Measurements from ENCODE around the gene FARP2.

FARP2 gene

DNA sequence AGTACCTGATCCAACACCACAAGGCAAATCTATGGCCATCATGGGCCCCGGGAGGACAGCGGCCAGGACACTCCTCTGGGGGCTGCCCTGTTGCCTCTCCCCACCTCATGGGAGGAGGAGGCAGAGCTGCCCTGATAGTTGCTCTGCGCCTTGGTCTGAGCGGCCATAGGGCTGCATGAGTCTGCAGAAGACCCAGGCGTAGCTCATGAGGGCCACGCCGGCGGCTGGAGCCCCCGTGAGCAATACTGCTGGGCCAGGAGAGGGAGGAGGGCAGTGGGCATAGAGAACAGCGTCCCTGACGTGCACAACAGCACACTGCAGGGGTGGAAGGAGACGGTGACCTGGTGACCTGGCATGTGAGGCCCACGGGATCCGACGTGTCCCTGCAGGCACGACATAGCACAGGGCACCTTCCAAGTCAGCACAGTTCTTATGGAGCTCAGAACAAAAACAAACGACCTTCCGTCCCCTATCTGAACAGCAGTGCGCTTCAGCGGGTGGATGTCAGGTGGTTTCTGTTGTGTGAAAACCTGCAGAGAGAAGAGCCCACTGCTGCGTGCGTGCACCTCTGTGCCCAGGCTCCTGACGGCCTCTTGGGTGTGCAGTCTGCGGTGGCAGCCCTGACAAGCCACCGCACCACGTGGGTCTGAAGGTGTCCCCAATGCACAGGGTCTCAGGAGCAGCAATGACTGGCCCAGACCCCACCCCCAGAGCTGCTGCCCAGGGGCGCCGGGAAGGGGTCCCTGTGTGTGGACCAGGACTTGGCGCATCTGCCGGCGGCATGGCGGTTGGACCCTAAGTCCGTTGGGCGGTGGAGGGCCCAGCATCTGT lies 139.3 kb downstream of the FARP2 start:
- H3K4me1 ChIP-seq (ENCODE audit: insufficient read depth, low read length, poor library complexity, severe bottlenecking): peaks cover 3% of the 10 kb centered on the region
- no peaks in the 10 kb centered on the region for H3K79me2 ChIP-seq (ENCODE audit: insufficient read depth, low read length)
- no peaks in the 10 kb centered on the region for H3F3A ChIP-seq (ENCODE audit: low read depth)
- no peaks in the 10 kb centered on the region for H3K9me3 ChIP-seq (ENCODE audit: insufficient read depth, low read depth, low read length)
- TF ChIP-seq EZH2phosphoT487 (IDR thresholded peaks at IDR 0.05; ENCODE audit: borderline replicate concordance): no peak
- TF ChIP-seq, protein P1, sequence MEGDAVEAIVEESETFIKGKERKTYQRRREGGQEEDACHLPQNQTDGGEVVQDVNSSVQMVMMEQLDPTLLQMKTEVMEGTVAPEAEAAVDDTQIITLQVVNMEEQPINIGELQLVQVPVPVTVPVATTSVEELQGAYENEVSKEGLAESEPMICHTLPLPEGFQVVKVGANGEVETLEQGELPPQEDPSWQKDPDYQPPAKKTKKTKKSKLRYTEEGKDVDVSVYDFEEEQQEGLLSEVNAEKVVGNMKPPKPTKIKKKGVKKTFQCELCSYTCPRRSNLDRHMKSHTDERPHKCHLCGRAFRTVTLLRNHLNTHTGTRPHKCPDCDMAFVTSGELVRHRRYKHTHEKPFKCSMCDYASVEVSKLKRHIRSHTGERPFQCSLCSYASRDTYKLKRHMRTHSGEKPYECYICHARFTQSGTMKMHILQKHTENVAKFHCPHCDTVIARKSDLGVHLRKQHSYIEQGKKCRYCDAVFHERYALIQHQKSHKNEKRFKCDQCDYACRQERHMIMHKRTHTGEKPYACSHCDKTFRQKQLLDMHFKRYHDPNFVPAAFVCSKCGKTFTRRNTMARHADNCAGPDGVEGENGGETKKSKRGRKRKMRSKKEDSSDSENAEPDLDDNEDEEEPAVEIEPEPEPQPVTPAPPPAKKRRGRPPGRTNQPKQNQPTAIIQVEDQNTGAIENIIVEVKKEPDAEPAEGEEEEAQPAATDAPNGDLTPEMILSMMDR (conservative IDR thresholded peaks at IDR 0.05; ENCODE audit: low read length): no peak
- H2AFZ ChIP-seq (ENCODE audit: low read length): no peak overlapping the region
- no peak overlapping the region for H3K4me2 ChIP-seq (ENCODE audit: low read depth, low read length, poor library complexity, severe bottlenecking)
- no peak overlapping the region for H3K4me3 ChIP-seq (ENCODE audit: low read length, poor library complexity, severe bottlenecking)
- H4K20me1 ChIP-seq (ENCODE audit: insufficient read depth, low read length, poor library complexity, severe bottlenecking): no peaks in the 10 kb centered on the region
- H3K36me3 ChIP-seq (ENCODE audit: insufficient read depth, low read length): peaks cover 24% of the 10 kb centered on the region; the same call in 1 of the 2 replicates
- H3K9me2 ChIP-seq (replicated peaks; ENCODE audit: low read depth, low read length): no peaks in the 10 kb centered on the region
- H3K9ac ChIP-seq (ENCODE audit: low read depth, low read length, poor library complexity, severe bottlenecking): no peak overlapping the region
- H3K27me3 ChIP-seq (ENCODE audit: insufficient read depth, low read length, poor library complexity, severe bottlenecking): no peaks in the 10 kb centered on the region

DNA sequence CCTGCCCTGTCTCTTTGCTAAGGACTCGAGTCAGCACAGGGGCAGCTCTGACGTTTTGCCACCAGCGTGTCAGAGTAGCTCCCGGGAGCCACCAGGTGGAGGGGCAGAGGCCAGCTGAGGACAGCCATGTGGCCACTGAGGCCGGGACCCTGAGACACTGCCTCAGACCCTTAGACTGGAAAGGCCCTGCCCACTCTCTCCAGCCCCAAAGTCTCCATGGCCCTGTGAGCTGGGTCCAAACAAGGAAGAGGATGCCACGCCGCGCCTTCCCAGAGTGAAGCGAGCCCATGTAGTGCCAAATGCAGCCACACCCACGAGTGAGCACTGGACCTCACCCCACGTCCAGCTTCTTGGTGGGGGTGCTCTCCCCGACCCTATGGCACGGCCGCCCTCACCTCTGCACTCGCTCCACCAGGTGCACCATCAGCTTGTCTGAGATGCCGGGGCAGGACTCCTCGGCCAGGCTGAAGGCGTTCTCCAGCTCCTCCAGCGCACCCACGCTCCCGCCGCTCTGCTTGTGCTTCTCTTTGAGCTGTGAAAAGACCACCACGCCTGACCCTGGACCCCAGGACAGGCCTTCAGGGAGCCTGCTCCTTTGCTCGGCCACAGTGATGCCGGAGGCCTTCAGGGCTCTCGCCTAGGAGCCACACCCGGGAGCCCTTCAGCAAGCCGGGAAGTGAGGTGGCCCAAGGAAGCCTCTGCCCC lies 140.1 kb downstream of the FARP2 start:
- Histone ChIP-seq H3K79me2 (ENCODE audit: insufficient read depth, low read length) (no peaks in the 10 kb centered on the region), H3K4me3 (ENCODE audit: low read length, poor library complexity, severe bottlenecking) (no peak overlapping the region), H3K9me2 (replicated peaks; ENCODE audit: low read depth, low read length) (no peaks in the 10 kb centered on the region), H3K9me3 (ENCODE audit: insufficient read depth, low read depth, low read length) (no peaks in the 10 kb centered on the region), H4K20me1 (ENCODE audit: insufficient read depth, low read length, poor library complexity, severe bottlenecking) (no peaks in the 10 kb centered on the region), H3K36me3 (ENCODE audit: insufficient read depth, low read length) (peaks cover 24% of the 10 kb centered on the region; the same call in 1 of the 2 replicates), H3F3A (ENCODE audit: low read depth) (no peaks in the 10 kb centered on the region), H3K4me2 (ENCODE audit: low read depth, low read length, poor library complexity, severe bottlenecking) (no peak overlapping the region), H3K4me1 (ENCODE audit: insufficient read depth, low read length, poor library complexity, severe bottlenecking) (no peaks in the 10 kb centered on the region), H3K27me3 (ENCODE audit: insufficient read depth, low read length, poor library complexity, severe bottlenecking) (no peaks in the 10 kb centered on the region), H2AFZ (ENCODE audit: low read length) (no peak overlapping the region), H3K9ac (ENCODE audit: low read depth, low read length, poor library complexity, severe bottlenecking) (no peak overlapping the region)
- no peak for TF ChIP-seq EZH2phosphoT487 (IDR thresholded peaks at IDR 0.05; ENCODE audit: borderline replicate concordance)
- TF ChIP-seq, protein P1 (conservative IDR thresholded peaks at IDR 0.05; ENCODE audit: low read length): no peak

DNA sequence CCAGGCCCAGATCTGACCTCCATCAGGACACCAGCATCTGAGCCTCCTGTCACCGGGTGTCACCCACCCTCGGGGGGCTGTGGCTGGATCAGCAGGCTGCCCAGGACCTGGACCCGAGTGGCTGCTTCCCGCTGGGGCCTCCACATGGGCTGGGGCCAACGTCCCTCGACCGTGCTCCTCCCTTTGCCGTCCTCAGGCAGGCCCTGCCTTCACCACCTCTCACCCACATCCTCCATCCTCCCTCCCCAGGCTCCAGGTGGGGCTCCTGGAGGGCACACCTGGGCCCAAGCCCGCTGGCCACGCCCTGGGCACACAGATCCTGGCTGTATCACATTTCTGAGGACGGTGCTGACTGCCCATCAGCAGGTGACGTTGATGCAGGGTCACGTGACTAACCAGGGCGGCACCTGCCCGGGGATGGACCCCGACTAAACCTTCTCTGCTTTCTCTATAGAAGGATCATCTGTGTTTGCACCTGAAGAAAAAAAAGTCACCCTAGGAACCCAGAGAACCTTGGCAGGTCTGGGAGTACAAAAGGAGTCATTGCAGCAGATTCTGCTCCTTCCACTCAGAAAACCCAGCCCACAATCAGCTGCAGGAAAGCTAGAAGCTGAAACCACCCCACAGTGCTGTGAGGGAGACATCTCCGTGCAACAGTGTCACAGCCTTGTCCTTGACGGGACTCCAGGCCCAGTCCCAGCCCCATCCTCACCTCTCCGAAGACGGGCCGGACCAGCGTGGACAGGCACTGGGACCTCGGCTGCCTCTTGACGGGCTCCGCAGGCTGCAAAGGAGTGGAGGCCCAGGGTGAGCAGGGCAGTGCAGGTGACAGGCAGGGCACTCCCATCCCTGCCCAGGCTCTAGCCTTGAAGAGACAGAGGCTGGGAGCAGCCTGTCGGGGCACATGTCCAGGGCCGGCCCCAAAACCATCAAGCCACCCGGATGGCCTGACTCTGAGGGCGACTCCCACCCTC lies 141.1 kb downstream of the FARP2 start:
- Histone ChIP-seq H2AFZ (ENCODE audit: low read length) (no peak overlapping the region), H3K9me2 (replicated peaks; ENCODE audit: low read depth, low read length) (no peaks in the 10 kb centered on the region), H3K27me3 (ENCODE audit: insufficient read depth, low read length, poor library complexity, severe bottlenecking) (no peaks in the 10 kb centered on the region), H3K4me1 (ENCODE audit: insufficient read depth, low read length, poor library complexity, severe bottlenecking) (no peaks in the 10 kb centered on the region), H3K4me2 (ENCODE audit: low read depth, low read length, poor library complexity, severe bottlenecking) (no peak overlapping the region), H4K20me1 (ENCODE audit: insufficient read depth, low read length, poor library complexity, severe bottlenecking) (no peaks in the 10 kb centered on the region), H3K79me2 (ENCODE audit: insufficient read depth, low read length) (no peaks in the 10 kb centered on the region), H3K4me3 (ENCODE audit: low read length, poor library complexity, severe bottlenecking) (no peak overlapping the region), H3F3A (ENCODE audit: low read depth) (no peaks in the 10 kb centered on the region), H3K9me3 (ENCODE audit: insufficient read depth, low read depth, low read length) (no peaks in the 10 kb centered on the region), H3K9ac (ENCODE audit: low read depth, low read length, poor library complexity, severe bottlenecking) (no peak overlapping the region), H3K36me3 (ENCODE audit: insufficient read depth, low read length) (peaks cover 24% of the 10 kb centered on the region; the same call in 1 of the 2 replicates)
- TF ChIP-seq EZH2phosphoT487 (IDR thresholded peaks at IDR 0.05; ENCODE audit: borderline replicate concordance): no peak
- TF ChIP-seq, protein P1 (conservative IDR thresholded peaks at IDR 0.05; ENCODE audit: low read length): no peak

Data from Loucy (cell line).